Loucy (cell line): ENCODE data around the gene ADAMTS4.

ENCODE experiments used
- H2AFZ ChIP-seq: fragments of 200-600 bp; sonication (generic); 2 replicates; pipeline ENCODE4 v1.6.0; 2016; ENCODE audit warnings: antibody characterized with exemption, mild to moderate bottlenecking, low read length, moderate library complexity
- H3F3A ChIP-seq: fragments of 200-600 bp; 2 replicates; pipeline ENCODE4 v1.6.0; 2016; ENCODE audit warnings: antibody characterized with exemption, low read depth, mild to moderate bottlenecking
- H3K27me3 ChIP-seq: fragments of 200-600 bp; sonication (generic); 2 replicates; pipeline ENCODE4 v1.6.1; 2014; ENCODE audit warnings: low read length, mild to moderate bottlenecking; ENCODE audit not compliant: insufficient read depth, poor library complexity, severe bottlenecking
- H3K36me3 ChIP-seq: fragments of 200-600 bp; sonication (generic); 2 replicates; pipeline ENCODE4 v1.6.1; 2016; ENCODE audit warnings: low read length; ENCODE audit not compliant: insufficient read depth
- H3K4me1 ChIP-seq: fragments of 200-600 bp; sonication (generic); 2 replicates; pipeline ENCODE4 v1.5.1; 2014; ENCODE audit warnings: low read length, mild to moderate bottlenecking; ENCODE audit not compliant: insufficient read depth, poor library complexity, severe bottlenecking
- H3K4me2 ChIP-seq: fragments of 200-600 bp; sonication (generic); 2 replicates; pipeline ENCODE4 v1.6.0; 2014; ENCODE audit warnings: antibody characterized with exemption, low read length, low read depth, mild to moderate bottlenecking; ENCODE audit not compliant: poor library complexity, severe bottlenecking
- H3K4me3 ChIP-seq: fragments of 200-600 bp; sonication (generic); 2 replicates; pipeline ENCODE4 v1.5.1; 2014; ENCODE audit warnings: low read length, mild to moderate bottlenecking, mixed read lengths; ENCODE audit not compliant: poor library complexity, severe bottlenecking
- H3K79me2 ChIP-seq: fragments of 200-600 bp; sonication (generic); 2 replicates; pipeline ENCODE4 v1.6.1; 2014; ENCODE audit warnings: low read length; ENCODE audit not compliant: insufficient read depth
- H3K9ac ChIP-seq: fragments of 200-600 bp; sonication (generic); 2 replicates; pipeline ENCODE4 v1.6.0; 2014; ENCODE audit warnings: mild to moderate bottlenecking, low read depth, low read length, moderate library complexity; ENCODE audit not compliant: poor library complexity, severe bottlenecking
- H3K9me2 ChIP-seq: fragments of 200-600 bp; sonication (generic); replicated peaks from 2 replicates; pipeline ENCODE4 v1.6.1; 2016; ENCODE audit warnings: low read depth, low read length, mixed read lengths
- H3K9me3 ChIP-seq: fragments of 200-600 bp; sonication (generic); 2 replicates; pipeline ENCODE4 v1.6.1; 2014; ENCODE audit warnings: mild to moderate bottlenecking, antibody characterized with exemption, low read length, low read depth; ENCODE audit not compliant: insufficient read depth
- H4K20me1 ChIP-seq: fragments of 200-600 bp; sonication (generic); 2 replicates; pipeline ENCODE4 v1.6.0; 2014; ENCODE audit warnings: antibody characterized with exemption, low read length, mild to moderate bottlenecking; ENCODE audit not compliant: insufficient read depth, poor library complexity, severe bottlenecking
- EZH2phosphoT487 ChIP-seq: fragments of 200-600 bp; IDR thresholded peaks from 2 replicates; pipeline ENCODE4 v1.6.1; 2018; ENCODE audit warnings: antibody characterized with exemption, mild to moderate bottlenecking, moderate library complexity, borderline replicate concordance
- TF ChIP-seq, protein P1 (sequence below): fragments of 200-600 bp; sonication (generic); conservative IDR thresholded peaks from 2 replicates; pipeline ENCODE4 v1.5.1; 2014; ENCODE audit warnings: mild to moderate bottlenecking, antibody characterized with exemption, low read length

Gene ADAMTS4

DNA sequence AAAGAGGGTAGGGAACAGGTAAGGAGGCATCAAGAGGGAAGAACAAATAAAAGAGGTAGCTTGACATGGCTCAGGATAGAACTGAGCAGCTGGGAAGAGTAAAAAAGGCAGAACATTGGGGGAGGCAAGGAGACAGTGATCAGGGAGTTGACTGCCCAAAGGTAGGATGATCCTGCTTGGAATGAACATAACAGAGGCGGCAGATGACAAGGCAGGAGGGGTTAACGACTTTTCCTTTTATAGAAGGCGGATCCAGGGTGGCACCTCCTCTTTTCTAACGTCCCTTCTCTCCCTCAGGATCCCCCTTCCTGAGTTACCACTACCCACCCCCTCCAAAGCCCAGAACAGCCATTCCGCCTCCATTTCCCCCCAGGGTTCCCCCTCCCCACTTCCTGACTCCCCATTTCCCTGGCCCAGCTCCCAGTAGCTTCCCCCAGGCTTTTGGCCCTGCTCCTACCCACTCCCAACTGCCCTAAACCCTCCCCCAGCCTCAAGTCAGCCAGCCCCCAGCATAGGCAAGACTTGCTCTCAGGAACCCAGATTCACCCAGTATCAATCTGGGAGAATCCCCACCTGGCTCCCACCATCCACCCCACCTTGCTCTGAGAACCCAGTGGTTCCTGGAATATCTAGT is 769 bp upstream of the ADAMTS4 start:
- Histone ChIP-seq H2AFZ (no peak overlapping the region), H3K79me2 (peaks cover 24% of the 10 kb centered on the region), H3K4me1 (peaks cover 27% of the 10 kb centered on the region), H3K36me3 (no peaks in the 10 kb centered on the region), H3K4me2 (no peak overlapping the region), H3K9me2 (no peaks in the 10 kb centered on the region), H4K20me1 (no peaks in the 10 kb centered on the region), H3K27me3 (no peaks in the 10 kb centered on the region), H3K9me3 (no peaks in the 10 kb centered on the region), H3K9ac (no peak overlapping the region), H3K4me3 (no peak overlapping the region), H3F3A (no peaks in the 10 kb centered on the region)
- no peak for TF ChIP-seq EZH2phosphoT487
- TF ChIP-seq, protein P1, sequence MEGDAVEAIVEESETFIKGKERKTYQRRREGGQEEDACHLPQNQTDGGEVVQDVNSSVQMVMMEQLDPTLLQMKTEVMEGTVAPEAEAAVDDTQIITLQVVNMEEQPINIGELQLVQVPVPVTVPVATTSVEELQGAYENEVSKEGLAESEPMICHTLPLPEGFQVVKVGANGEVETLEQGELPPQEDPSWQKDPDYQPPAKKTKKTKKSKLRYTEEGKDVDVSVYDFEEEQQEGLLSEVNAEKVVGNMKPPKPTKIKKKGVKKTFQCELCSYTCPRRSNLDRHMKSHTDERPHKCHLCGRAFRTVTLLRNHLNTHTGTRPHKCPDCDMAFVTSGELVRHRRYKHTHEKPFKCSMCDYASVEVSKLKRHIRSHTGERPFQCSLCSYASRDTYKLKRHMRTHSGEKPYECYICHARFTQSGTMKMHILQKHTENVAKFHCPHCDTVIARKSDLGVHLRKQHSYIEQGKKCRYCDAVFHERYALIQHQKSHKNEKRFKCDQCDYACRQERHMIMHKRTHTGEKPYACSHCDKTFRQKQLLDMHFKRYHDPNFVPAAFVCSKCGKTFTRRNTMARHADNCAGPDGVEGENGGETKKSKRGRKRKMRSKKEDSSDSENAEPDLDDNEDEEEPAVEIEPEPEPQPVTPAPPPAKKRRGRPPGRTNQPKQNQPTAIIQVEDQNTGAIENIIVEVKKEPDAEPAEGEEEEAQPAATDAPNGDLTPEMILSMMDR: no peak

DNA sequence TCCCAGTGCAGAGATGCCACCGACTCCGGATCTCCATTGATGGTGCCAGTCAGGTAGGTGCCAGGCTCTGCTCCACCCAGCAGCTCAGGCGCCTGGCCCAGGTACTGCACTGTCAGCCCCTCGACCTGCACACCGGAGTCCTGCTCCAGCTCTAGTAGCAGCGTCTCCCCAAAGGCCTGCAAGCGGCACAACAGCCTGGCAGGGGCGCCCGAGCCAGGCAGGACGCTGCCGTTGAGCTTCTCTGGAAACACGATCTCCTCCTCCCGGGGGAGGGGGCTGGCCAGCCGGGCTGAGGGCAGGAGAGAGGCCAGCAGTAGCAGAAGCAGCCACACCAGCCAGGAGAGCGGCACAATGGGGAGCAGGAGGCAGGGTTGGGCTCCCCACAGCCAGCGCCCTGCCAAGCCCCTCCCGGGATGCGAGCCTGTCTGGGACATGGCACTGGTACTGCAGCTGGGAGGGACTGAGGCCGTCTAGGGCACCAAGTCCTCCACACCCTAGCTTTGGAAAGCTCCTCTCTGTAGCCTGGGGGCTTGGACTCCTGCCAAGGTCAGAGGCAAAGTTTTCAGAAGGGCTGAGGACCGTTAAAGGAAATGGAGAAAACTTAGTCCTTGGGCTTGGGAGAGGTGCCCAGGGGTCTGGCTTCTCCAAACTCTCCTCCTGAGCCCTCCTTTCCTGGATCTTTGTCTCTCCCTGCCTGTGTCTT is 509 bp downstream of the ADAMTS4 start:
- H3K9me2 ChIP-seq: no peaks in the 10 kb centered on the region
- H3K4me3 ChIP-seq: no peak overlapping the region
- no peak overlapping the region; the same call in 1 of the 2 replicates for H2AFZ ChIP-seq
- H3K79me2 ChIP-seq: peaks cover 11% of the 10 kb centered on the region
- H3K9ac ChIP-seq: no peak overlapping the region
- peaks cover 19% of the 10 kb centered on the region for H3K4me1 ChIP-seq
- TF ChIP-seq, protein P1: no peak
- TF ChIP-seq EZH2phosphoT487: no peak
- no peak overlapping the region for H3K4me2 ChIP-seq
- no peaks in the 10 kb centered on the region for H3F3A ChIP-seq
- no peaks in the 10 kb centered on the region for H3K27me3 ChIP-seq
- no peaks in the 10 kb centered on the region for H3K36me3 ChIP-seq
- no peaks in the 10 kb centered on the region for H3K9me3 ChIP-seq
- H4K20me1 ChIP-seq: no peaks in the 10 kb centered on the region

DNA sequence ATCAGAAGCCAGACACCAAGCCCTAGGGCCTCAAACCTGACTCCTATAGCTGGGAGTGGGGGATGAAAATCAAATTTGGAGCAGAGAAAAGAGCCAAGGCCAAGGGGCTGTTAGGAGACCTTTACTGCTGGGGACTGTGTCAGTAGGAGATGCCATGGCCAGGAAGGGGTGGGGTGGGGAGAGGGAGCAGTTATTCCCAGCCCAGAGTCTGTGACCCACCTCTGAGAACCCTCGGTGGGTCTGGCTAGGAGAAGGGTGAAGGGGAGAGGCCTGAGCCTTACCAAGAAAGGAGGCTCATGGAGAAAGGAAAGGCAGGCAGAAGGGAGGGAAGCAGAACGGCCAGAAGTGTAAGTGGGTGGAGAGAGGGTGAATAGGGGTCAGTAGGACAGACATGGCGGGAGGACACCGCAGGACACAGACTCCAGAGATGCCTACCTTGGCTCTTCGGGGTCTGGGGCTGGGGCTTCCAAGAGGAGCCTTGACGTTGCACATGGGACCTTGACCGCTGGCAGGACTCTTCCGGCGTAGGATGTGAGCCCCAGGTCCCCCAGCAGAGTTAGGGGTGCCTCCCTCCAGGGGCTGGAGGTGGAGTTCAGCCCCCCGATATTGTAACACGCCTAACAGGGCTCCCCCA is 1.2 kb downstream of the ADAMTS4 start:
- peaks cover 5% of the 10 kb centered on the region for H3K79me2 ChIP-seq
- H3K4me2 ChIP-seq: no peak overlapping the region
- no peaks in the 10 kb centered on the region for H3F3A ChIP-seq
- H3K27me3 ChIP-seq: no peaks in the 10 kb centered on the region
- H3K36me3 ChIP-seq: no peaks in the 10 kb centered on the region
- no peak overlapping the region for H2AFZ ChIP-seq
- no peaks in the 10 kb centered on the region for H4K20me1 ChIP-seq
- TF ChIP-seq, protein P1: no peak
- no peak for TF ChIP-seq EZH2phosphoT487
- H3K9me2 ChIP-seq: no peaks in the 10 kb centered on the region
- peaks cover 16% of the 10 kb centered on the region for H3K4me1 ChIP-seq
- no peaks in the 10 kb centered on the region for H3K9me3 ChIP-seq
- no peak overlapping the region for H3K9ac ChIP-seq
- H3K4me3 ChIP-seq: no peak overlapping the region
